T-helper 1 cell treated with Interleukin-12 subunit alpha and Interleukin-12 subunit beta and Interleukin-4 antibody, amounts not matched to agents 30 ng/mL and 1 ng/mL, for 36 hours (primary cell): Measurements from ENCODE around the gene SLC35E3. TPM values are rescaled to one million over a fixed set of nuclear protein-coding genes. Genes with fewer than 3 reads are reported as not detected.

ENCODE experiments used
- intact Hi-C: fragments of 100-400 bp; cut with micrococcal nuclease; formaldehyde crosslinking; loops from one replicate; pipeline ENCODE4 v1.15.1; 2024
- total RNA-seq: library from RNA; stranded (reverse); gene quantifications from 2 replicates; pipeline ENCODE4 v1.2.3, GENCODE V29; 2022

Gene SLC35E3
- total RNA-seq, 1 donor from 2014 or later: 8.5 TPM

DNA sequence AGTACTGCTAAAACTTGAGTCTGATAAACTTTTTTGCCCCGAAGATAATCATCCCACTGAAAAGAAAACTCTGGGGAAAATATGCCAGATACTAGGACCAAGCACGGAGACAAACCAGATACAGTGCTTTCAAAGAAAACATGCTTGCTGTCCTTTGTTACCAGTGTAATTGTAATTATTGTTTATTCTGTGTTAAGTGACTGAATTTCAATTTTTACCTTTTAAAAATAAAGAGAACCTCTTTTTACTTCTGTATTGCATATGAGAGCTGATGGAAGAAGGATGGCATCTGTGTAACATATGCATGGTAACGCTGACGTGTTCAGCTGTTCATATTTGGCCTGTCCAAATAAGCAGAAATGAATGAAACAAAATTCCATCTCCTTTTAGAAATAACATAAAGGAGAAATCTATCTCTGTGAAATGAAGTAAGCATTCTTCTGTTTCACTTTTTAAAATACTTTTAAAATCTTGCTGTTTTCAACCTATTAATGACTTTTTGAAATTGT lies 22.5 kb downstream of the SLC35E3 start:
- intact Hi-C loops: no loop called here

DNA sequence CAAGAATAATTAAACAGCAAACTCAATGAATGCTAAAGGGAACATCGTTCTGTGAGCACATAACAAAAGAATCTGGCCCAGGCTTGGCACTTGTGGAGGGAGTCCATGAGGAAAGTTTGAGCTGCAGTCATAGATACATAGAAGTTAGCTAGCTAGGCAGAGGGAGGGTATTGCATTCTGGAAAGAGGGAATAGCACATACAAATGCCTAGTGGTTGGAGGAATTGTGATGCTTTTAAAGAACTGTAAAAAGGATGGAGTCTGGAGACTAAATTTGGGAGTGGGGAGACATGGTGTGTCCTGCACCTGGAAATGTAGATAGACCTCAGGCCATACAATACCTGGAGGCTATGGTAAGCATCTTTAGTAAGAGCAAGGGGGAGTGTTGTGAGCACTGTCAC lies 24.0 kb downstream of the SLC35E3 start:
- intact Hi-C loops: no loop called here

DNA sequence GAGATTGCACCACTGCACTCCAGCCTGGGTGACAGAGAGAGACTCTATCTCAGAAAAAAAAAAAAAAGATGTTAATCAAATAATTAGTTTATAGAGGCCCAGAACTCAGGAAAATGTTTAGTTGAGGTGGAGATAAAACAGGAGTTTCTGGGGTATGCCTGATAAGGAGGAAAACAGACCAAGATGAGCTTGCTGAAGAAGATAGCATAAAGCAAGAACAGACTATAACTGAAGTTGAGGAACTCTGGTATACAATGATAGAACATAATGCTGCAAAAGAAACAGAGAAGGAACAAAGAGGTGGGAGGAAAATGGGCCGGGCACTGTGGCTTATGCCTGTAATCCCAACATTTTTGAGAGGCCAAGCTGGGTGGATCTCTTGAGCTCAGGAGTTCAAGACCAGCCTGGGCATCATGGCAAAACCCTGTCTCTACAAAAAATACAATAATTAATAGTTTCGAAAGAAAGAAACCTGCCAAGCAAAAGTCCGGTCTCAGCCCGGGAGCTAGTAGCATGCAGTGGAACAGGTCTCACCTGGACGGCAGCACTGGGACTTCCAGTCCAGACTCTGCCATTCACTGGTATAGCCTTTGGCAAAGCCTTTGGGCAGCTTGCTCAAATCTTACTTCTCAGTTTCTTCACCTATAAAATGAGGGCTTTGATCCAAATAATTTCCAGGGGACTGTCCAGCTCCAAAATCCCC lies 25.4 kb downstream of the SLC35E3 start:
- intact Hi-C loops: no loop called here

DNA sequence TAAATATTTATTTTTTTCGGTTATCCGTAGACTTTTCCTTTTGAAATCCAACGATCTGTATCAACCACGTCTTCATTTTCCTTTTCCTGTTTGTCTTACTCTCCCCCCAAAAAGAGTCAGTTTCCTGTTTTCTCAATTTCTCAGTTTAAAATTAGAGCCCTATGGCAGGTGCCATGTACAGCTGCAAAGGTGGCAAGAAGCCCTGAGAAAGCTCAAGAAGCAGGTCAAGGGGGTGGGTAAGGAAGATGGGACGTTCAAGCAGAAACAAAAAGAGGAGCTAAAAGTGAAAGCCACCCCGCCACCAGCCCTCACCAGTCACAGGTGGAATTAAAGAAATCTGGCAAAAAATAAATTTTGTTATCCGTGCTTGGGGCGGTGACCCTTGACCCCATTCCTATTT lies 26.7 kb downstream of the SLC35E3 start:
- intact Hi-C loops: no loop called here

DNA sequence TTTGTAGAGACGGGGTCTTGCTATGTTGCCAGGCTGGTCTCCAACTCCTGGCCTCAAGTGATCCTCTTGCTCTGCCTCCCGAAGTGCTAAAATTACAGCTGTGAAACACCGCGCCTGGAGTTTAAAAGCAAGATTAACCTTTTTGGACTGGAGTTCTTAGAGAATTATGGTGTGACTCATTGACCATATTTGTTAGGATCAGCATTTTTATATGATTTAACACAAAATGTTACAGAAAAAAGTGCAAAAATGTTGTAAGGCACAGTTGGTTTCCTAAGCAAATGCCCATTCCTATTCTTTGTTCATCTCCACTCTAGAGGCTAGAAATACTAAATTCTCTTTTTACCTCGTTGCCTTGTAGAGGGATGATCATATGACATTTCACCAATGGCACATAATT lies 27.6 kb downstream of the SLC35E3 start:
- intact Hi-C loops: no loop called here

DNA sequence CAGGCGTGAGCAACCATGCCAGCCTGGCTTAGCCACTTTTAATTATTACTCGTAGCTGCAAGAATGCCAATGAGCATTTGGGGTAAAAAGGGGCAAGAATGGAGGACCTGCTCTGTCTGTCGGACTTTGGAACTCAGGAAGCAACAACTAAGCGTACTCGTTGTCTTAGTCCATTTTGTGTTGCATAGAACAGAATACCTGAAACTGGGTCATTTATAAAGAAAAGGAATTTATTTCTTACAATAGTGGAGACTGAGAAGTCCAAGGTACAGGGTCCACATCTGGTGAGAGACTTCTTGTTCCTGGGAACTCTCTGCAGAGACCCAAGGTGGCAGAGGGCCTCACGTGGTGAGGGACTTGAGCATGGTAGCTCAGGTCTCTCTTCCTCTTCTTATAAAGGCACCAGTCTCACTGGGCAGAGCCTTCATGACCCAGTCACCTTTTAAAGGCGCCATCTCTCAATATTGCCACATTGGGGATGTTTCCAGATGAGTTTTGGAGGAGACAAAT lies 29.2 kb downstream of the SLC35E3 start:
- intact Hi-C loops: no loop called here

DNA sequence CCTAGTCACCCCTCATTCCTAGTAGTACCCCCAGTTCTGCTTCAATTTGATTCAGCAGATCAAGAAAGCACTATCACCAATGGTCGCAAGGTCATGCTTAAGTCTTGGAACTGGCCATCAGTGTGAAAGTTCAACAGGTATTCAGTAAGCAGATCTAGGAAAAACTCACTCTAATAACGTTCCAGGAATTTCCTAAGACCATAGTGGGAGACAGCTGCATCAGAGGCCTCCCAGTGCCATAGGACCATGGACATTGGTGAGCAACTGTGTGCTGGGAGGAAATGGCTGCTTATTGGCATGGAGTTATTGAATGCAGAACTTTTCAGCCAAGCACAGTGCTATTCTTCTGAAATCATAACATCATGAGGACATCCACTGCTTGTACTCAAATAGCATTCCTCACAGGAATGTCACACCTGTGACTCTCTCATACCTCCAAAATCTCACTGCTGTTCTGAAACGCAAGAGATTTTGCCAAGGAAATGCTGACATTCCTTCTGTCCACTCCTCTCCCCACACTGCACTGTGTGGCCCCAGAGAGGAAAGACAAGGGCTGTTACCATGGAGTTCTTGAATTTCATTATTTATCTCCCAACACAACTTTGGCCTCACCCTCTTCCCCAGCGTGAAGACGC lies 31.1 kb downstream of the SLC35E3 start:
- intact Hi-C loops: no loop called here

DNA sequence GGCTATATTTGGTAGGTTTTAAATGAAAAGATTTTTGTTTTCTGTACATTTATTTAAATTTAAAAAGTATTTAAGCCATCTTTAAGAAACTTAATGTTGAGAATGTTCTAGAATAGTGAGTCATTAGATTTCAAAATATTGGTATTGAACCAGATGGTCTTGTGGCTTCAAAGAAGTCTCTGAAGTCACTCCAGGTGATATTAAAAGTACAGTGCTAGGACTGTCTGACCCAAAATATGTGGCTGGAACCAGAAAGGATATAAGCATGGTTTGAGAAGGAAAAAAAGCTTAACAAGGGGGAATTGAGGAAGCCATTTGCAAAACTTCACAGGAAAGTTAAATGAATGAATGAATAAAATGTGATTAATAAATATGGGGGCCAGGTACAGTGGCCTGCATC lies 33.3 kb downstream of the SLC35E3 start:
- intact Hi-C loops: no loop called here

DNA sequence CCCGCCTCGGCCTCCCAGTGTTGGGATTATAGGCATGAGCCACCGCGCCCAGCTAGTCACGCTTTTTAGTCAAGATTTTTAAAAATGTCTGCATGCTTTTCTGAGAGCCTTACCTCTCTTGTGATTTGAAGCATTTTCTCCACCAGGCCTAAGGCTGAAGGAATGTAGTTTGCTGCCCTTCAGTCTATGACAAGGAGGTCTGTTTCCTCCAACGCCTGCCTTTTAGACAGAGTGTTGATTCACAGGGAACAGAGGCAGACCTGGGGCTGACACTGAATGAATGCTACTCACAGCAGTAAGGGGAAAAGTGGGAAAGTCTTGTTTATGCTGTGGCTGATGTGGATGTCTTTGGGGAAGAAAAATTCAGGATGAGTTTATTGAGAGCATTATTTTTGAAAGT lies 34.8 kb downstream of the SLC35E3 start:
- intact Hi-C loops: no loop called here

DNA sequence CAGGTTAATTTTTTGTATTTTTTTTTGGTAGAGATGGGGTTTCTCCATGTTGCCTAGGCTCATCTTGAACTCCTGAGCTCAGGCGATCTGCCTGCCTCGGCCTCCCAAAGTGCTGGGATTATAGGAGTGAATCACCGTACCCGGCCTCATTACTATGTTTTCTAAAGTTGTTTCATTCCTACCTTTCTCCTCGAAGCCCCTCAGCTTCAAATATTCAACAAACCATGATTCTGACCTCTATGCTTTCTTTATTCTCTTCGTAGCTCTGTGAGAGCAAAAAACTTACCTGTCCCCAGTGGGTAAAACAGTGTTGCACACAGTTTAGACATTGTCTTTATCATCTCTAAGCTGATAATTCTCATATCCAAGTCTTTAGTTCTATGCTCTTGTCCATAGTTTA lies 35.8 kb downstream of the SLC35E3 start:
- intact Hi-C loops: no loop called here

DNA sequence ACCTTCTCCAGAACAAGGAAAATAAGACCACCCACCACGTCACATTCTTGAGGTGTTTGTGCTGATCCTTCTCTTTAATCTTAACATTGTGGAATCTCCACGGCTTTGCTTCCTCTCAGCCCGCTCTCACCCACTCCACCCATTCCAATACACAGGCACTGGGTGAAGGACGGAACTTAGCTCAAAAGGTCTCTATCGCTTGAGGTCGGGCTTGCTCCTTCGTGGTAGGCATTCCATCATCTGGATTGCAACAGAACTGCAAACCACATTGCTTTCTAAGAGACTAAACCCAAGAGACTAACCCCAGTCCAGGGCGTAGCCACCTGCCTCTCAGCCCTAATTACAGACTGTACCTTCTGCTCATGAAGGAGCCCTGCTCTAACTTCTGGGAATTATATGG lies 38.0 kb downstream of the SLC35E3 start:
- intact Hi-C loops: no loop called here

DNA sequence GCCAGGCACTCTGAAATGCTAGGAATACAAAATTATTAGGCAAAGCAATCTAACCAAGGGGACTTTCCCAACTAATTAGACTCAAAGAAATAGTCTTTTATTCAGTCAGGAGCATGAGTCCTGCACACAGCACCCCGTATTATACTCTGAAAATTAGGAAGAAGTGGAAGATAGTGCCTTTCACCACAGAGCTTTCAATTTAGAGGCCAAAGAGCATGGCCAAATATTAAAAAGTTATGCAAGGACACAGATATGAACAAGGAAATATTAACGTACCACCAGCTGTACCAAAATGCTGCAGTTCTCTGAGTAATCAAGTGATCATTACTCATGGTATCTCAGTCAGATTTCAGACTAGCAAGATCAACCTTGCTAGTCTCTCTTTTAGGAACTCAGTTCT lies 39.4 kb downstream of the SLC35E3 start:
- intact Hi-C loops: no loop called here

DNA sequence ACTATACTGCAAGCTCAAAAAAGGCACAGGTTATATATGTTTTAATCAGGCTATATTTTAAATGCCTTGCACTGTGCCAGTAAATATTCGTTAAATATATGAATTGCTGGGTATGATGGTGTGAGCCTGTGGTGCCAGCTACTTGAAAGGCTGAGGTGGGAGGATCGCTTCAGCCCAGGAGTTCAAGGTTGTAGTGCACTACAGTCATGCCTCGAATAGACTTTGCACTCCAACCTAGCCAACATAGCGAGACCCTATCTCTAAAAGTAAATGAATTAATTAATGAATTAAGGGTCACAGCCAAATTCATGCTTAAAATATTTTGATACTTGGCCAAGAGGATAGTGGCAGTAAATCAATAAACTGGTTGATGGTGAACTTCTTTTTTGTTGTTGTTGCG lies 39.8 kb downstream of the SLC35E3 start:
- intact Hi-C loops: no loop called here

DNA sequence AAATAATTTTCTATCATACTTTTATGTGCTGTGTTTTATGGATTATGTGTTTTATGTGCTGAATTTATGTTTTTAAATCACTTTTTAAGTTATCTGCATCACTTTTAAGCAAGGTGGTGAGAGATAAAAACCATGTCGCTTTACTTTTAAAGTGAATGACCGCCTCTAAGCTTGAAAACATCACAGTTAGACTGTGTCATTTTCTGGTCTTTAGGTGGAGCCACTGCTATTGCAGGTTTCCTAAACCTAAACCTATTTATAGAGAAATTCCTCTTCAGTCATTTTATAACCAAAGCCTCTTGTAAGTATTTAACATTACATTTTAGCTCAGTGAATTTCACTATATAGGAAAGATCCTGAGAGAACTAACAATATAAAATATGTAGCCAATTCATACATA lies 41.0 kb downstream of the SLC35E3 start:
- intact Hi-C loops: no loop called here

DNA sequence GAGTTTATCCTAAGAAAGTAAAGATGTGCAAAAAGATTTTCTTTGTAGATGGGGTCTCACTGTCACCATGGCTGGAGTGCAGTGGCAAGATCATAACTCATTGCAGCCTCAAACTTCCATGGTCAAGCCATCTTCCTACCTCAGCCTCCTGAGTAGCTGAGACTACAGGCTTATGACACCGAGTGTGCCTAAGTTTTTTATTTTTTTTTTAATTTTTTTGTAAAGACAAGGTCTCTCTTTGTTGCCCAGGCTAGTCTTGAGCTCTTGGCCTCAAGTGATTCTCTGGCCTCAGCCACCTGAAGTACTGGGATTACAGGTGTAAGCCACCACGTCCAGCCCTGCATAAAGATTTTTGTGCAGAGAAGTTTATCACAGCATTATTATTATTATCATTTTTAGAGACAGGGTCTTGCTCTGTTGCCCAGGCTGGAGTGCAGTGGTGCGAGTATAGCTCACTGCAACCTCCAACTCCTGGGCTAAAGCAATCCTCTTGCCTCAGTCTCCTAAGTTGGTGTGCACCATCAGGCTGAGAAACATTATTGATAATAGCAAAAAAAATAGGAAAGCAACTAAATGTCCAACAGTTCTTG lies 42.7 kb downstream of the SLC35E3 start:
- intact Hi-C loops: no loop called here

DNA sequence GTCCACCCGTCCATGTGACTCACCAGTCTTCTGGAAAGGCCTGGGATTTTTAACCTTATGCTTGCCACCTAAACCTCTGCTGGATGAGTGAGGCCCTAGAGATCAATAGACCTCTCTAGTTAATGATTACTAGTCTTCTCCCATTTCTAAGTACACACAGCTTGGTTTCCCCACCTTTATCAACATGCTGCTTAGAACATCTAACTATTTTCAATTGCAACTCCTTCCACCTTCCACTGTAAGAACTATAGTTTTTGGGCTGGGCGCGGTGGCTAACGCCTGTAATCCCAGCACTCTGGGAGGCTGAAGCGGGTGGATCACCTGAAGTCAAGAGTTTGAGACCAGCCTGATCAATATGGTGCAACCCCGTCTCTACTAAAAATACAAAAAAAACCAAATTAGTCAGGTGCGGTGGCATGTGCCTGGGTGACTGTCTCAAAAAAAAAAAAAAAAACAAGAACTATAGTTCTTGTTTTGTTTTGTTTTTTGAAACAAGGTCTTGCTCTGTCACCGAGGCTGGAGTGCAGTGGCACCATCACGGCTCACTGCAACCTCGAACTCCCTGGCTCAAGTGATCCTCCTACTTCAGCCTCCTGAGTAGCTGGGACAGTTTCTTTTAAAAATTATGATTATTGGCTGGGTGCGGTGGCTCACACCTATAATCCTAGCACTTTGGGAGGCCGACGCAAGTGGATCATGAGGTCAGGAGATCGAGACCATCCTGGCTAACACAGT lies 43.3 kb downstream of the SLC35E3 start:
- intact Hi-C loops: no loop called here

DNA sequence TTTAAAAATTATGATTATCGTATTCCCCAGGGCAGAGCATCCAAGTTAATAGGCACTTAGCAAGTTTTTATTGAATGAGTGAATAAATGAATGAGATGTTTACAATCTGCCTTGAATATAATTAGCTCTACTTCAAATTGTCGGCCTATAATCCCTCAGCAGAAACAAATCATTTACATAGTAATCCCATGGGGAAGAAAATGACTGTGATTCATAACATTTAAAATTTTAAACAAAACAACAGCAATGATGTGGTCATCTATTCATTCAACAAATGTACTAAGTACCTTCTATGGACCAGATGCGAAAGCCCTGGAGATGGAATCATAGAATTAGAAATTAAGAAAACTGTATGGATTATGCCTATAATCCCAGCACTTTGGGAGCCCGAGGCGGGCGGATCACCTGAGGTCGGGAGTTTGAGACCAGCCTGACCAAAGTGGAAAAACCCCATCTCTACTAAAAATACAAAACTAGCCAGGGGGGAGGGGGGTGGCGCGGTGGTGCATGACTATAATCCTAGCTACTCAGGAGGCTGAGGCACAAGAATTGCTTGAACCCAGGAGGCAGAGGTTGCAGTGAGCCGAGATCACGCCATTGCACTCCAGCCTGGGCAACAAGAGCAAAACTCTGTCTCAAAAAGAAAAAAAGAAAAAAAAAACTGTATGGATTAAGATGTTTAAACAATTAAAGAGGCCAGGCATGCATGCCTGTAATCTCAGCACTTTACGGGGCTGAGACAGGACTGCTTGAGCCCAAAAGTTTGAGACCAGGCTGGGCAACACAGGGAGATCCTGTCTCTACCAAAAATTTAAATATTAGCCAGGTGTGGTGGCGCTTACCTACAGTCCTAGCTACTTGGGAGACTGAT lies 44.3 kb downstream of the SLC35E3 start:
- intact Hi-C loops: no loop called here

DNA sequence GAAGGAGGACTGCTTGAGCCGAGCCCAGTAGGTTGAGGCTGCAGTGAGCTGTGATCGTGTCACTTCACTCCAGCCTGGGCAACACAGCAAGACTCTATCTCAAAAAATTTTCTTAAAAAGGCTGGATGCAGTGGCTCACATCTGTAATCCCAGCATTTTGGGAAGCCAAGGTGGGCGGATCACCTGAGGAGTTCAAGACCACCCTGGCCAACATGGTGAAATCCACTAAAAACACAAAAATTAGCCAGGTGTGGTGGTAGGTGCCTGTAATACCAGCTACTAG lies 44.9 kb downstream of the SLC35E3 start:
- intact Hi-C loops: no loop called here

DNA sequence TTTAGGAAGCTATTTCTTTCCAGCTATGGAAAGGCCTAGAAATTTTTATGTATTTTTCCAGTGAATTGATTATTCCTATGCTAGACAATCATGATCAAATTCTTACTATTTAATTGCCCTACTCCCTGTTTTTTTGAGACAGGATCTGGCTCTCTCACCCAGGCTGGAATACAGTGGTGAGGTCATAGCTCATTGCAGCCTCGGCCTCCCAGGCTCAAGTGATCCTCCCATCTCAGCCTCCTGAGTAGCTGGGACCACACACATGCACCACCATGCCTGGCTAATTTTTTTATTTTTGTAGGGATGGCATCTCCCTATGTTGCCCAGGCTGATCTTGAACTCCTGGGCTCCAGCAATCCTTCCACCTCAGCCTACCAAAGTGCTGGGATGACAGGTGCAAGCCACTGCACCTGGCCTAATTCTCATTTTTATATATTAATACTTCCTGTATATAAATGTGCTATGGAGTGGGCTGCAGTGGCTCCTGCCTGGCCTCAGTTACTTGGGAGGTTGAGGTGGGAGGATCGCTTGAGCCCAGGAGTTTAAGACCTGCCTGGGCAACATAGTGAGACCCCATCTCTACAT lies 46.0 kb downstream of the SLC35E3 start:
- intact Hi-C loops: no loop called here

DNA sequence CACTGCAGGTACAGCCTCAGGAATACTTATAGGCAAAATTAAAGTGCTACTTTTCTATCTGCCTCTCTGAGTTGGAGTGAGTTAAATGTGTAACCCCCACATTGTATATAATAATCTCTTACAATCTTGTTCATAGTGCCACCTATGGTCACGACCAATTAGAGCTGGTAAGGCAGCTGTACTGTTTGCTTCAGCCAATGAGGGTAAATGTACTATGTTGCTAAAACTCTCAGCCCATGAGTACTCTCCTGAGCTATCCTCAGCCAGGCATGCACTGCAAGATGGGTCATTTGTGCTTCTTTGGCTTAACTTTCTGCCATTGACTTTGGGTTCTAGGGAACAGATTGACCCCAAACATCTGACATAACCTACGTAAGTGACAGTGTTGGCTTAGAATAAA lies 47.0 kb downstream of the SLC35E3 start:
- intact Hi-C loops: no loop called here

DNA sequence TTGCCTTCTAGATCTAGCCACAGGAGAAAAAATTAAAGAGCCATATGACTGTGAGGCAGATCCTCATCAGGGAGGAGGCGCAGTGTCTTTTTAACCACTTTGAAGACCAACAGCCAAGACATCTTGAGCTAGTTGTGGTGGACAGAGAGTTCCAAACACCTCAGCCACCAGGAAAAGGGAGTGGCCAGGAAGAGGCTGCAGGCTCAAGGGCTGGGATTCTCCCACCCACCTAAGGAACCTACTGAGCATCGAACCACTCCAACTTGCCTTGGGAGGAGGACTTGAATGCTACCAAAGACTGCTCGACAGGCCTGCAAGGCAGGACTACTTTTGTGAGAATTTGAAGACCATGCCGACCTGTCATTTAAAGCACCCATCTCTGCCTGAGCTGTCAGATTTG lies 47.5 kb downstream of the SLC35E3 start:
- intact Hi-C loops: no loop called here
